GM19238 (cell line): ENCODE measurements around the gene TBC1D24.
"Not testable (repeated sequence)": the region's sequence is repeated elsewhere in the genome, so short reads cannot be mapped to it uniquely, and the experiment has no call there.

ENCODE experiments used
- DNase-seq: peaks from one replicate; pipeline ENCODE4 v3.0.0; 2011; ENCODE audit warnings: low spot score; ENCODE audit not compliant: insufficient read length

TBC1D24 gene

DNA sequence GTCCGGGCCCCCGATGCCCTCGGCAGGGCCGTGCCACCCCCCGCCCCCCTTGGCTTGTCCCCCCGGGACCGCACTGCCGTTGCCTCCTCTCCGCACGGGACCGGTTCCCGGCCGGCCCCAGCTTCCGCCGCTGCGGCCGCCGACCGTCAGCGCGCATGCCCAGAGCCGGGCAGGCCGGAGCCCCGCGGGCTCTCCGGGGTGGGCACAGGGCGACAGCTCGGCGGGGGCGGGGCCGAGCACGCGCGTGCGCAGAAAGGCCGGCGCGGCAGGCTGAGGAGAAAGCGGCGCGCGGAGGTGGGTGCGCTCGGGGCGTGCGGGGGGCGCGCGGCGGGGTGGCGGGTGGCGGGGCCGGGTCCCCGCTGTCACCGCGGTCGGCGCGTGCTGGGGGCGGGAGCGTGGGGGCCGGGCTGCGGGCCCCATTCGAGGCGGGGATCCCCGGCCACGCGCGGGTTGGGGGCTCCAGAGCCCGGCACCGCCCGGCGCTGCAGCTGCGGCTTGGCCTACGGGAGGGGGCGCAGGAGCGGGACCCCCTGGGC lies at the start of gene TBC1D24:
TSS of gene TBC1D24 (plus strand) at position 251 of the 536 bp plus-strand sequence. CDS start 21,022 bp downstream, outside the sequence.
- DNase-seq: peak; percentile 100

DNA sequence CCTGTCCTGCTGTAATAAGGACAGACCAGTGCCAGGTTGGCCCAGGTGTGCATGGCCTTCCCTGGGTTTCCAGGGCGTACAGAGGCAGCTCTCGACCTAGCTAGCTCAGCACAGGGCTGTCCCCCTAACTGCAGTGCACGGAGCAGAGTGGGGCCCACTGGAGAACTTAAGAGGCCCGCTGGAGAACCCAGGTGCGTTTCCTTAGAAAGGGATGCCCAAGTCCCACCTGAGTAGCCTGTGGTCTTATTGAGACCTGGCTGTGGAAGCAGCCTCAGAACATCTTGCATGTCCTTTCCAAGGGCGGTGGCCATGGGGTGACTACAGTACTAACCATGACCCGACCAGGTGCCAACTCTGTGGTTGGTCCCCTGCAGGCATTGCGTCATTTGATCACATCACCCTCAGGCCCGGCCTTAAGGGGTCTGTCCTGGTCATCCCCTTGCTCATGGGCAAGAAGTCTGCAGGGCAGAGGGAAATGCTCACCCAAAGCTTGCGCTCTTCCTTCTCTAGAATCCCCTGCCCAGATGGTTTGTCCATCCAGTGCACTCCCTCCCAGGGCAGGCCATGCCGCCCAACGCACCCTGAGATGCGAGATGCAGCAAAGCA lies 49.0 kb upstream of the TBC1D24 start:
- no peak for DNase-seq

DNA sequence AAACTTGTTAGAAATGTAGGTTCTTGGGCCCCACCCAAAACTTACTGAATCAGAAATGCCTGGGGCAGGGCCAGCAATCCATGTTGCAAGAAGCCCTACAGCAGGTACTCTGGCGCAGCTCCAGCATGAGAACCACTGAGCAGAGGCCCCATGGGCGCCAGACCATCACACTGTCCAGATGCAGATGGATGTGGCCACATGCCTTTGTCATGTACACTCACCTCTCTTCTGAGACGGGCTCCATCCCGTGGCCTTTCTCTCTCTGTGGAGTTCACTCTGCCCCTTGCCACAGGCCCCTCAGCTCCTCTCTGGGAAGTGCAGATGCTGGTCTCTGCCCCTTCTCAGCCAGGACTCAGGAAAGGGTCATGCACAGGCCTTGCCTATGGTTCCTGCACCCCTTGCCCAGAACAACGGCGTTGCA lies 48.0 kb upstream of the TBC1D24 start:
- no peak for DNase-seq

DNA sequence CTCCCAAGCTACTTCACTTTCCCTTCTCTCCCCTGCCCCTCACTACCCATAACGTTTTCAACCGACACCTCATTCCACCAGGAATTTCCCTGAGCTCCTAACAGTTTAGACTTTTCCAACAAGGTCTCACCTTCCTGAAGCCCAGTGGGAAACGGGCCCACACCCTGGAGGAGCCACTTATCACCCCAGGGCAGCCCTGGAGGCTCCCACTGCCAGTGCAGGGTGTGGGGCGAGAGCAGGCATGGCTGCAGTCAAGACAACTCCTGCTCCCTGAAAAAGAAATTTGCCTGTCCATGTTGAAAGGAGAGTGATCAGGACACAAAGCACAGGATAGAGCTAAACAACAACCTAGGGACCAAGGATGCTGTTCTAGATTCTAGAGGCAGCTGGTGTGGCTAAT lies 47.4 kb upstream of the TBC1D24 start:
- DNase-seq: no peak

DNA sequence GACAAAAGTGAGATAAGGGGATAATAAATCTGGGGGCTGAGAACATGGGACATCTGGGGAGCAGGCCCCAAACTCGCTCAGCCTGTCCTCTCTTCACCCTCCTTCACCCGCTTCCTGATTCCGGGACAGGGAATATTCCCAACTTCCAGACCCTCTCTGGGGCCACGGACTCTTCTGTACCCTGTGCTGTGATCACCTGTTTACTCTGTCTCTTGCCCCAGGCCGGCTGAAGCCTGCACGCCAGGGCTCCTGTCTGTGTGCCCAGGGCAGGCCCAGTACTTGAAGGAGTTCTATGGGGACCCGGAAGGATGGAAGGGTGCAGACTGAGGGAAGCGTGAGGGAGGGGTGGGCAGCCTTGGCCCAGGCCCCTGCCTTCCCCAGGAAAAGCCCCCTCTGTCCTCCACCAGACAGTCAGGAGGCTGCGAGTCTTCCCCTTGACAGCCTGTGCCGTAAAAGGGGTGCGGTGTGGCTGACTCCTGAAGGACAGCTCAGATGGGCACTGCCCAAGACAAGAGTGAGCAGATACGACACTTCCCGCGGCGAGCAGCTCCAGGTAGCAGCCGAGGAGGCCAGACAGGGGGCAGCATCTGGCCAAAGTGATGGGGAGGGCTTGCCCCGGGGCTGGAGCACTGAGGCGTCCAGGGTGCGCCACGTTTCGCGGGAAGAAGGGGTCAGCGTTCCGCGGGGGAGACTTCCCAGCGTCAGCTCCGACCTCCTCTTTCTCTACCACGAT lies 46.7 kb upstream of the TBC1D24 start:
- DNase-seq: peak; percentile 42

DNA sequence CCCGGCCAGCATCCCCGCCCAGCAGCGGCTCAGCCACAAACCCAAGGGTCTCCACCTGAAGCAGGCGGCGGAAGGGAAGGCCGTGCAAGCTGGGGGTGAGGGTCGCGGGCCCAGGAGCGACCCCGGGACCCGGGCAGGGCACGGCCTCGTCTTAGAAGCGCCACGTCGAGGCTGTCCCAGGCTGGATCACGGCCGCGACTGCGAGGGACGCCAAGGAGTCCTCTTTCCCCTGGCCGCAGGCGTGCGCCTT lies 46.2 kb upstream of the TBC1D24 start:
- DNase-seq: no peak

DNA sequence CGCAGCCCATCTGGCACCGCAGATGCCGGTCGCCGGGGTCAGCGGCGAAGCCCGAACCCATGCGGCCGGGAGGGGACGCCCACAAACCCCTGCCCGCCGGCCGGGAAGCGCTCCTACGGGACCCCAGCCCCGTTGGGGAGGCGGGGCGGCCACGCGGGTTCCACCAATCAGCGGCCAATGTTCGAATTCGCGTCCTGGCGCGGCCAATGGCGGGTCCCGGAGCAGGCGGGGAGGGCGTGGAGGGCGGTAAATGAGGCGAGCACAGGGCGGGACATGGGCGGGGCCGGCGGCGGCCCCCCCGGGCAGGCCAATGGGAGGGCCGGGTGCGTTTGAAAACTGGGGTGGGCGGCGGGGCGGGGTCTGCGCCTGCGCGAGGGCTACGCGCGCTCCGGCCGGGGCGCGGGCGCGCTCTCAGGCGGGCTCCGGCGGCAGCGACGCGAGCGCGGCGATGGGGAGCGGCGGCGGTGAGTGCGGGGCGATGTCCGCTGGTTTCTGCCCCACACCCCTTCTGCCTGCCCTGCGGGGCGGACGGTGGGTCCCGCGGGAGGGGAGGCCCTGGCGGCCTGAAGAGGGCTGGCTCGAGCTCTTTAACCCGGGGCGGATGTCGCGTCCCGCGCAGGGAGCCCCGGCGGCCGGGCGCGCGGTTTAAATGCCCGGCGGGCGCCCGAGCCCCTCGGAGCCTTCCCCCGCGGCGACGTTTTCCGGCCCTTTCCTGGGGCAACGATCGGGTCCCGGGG lies 45.7 kb upstream of the TBC1D24 start, which contains the start of gene CCNF:
TSS of gene CCNF (plus strand) at position 414 of the 737 bp plus-strand sequence. CDS start at position 449, 35 bp downstream.
- DNase-seq: peak; percentile 99

DNA sequence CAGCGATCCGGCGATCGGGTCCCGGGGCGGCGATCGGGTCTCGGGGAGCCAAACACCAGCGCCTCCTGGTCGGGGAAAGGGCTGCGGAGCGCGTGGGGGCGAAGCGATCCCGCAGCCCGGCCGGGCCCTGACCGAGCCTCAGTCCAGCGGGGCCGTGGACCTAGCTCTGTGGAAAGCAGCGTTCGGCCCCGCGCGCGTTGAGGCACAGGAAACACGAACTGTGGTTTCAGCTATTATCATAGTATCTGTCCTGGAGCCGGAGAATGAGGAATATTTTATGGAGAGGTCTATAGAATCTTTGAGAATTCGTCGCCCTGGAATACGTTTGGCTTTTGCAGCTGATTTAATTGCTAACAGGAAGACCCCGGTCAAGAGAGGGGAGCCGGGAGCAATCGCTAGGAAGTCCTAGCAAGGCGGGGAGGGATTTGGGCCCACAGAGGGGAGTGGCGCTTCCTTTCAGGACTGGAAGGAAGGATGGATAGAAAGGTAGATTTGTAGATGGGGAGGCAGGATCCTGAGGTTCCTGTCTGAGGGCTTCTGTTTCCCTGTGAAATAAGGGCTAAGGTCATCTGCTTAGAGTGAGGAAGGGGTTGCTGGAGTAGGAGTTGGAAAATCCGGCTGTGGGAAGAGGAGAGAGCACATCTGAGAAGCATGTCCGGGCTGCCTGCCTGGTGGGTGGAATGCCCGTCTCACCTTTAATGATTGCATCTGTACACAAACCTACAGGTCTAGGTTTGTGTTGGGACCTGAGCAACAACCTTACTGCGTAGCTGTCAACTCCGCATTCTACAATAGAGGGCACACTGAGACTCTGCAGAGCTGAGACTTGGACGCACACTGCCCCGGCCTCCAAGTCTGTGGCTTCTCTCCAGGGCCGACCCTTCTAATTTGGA lies 44.9 kb upstream of the TBC1D24 start:
- no peak for DNase-seq

DNA sequence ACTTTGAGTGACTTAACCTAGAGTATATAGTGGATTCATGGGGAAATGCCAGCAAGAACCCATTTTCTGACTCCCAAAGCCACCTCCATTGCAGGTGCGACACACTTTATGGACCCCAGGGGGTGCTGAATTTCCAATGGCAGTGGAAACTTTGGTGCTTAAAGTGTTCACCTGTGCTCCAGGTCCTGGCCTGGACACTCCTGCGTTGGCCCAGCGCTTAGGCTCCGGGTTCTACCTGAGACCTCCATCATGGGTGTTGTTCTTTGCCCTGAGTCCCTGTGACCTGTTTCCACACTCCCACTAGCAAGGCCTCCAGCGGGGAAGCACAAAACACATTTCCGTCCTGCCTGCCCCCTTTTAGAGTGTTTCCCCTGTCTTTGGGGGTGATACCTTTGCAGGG lies 42.6 kb upstream of the TBC1D24 start:
- no peak for DNase-seq

DNA sequence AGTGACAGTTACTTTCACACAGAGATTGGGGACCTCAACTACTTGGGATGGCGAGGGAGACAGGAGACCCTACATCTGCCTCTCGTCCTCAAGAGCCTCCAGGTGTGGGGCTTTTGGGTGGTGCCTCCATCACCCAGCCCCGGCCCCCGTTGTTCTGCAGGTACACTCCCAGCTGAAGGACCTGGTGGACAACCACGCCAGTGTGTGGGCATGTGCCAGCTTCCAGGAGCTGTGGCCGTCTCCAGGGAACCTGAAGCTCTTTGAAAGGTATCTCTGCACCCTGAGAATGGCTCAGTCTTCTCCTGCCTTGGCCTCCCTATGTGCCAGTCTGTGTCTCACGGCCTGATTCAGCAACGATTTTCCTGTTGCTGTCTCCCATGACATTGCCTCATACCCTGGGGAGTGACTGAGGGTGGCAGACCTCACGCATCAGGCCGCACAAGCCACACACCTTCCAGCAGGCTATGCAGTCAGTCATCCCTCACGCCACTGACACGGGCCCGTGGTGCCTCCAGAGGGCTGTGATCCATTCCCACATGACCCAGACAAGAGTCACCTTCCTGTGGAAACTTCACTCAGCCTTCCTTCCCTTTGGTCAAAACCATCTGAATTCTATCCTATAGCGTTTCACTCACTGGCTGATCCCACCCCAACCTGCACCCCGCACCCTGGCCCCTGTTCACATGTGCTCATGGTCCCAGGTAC lies 42.0 kb upstream of the TBC1D24 start:
- no peak for DNase-seq

DNA sequence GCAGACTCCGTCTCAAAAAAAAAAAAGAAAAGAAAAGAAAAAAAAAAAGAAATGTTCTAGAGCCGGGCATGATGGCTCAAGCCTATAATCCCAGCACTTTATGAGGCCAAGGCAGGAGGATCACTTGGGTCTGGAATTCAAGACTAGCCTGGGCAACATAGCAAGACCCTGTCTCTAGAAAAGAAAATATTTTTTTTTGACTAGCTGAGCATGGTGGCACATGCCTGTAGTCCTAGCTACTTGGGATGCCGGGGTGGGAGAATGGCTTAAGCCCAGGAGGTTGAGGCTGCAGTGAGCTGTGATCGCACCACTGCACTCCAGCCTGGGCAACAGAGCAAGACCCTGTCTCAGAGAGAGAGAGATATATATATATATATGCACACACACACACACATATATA lies 39.7 kb upstream of the TBC1D24 start:
- not testable (repeated sequence) for DNase-seq

DNA sequence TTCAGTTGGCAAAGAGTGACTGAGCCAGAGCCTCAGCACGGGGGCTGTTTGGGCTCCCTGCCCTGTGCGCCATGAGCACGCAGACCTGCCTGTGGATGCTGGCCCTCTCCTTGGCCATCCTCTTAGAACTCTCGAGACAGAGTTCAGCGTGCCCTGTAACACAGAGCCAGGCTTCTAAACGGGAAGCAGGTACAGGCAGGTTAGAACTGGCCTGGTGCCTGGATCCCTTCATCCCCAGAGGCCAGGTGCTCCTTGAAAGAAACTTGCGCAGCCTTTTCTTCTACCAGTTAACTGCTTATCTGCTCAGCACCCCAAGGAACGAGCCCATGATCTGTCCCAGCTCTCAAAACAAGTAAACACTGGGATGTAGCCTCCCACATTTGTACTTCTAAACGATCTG lies 38.8 kb upstream of the TBC1D24 start:
- no peak for DNase-seq

DNA sequence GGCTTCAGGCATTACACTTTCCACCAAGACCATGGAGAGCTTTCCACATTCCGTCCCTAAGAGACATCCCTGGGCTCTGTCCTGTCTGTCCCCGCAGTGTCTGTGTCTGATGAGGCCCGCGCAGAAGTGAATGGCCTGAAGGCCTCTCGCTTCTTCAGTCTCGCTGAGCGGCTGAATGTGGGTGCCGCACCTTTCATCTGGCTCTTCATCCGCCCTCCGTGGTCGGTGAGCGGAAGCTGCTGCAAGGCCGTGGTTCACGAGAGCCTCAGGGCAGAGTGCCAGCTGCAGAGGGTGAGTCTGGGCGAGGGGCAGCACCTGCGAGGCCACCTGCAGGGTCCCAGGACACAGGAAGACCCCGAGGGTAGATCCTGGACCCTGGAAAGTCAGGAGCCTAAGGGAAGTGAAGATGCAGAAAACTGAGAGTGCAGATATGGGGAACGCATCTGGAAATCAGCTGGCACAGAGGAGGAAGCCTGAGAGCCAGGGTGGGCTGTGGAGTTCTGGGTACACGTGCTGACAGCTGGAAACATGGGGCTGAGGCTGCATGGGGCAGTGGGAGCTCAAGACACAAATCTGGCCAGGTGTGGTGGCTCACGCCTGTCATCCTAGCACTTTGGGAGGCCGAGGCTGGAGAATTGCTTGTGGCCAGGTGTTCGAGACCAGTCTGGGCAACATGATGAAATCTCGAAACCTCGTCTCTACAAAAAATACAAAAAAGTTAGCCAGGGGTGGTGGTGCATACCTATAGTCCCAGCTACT lies 37.7 kb upstream of the TBC1D24 start:
- DNase-seq: no peak

DNA sequence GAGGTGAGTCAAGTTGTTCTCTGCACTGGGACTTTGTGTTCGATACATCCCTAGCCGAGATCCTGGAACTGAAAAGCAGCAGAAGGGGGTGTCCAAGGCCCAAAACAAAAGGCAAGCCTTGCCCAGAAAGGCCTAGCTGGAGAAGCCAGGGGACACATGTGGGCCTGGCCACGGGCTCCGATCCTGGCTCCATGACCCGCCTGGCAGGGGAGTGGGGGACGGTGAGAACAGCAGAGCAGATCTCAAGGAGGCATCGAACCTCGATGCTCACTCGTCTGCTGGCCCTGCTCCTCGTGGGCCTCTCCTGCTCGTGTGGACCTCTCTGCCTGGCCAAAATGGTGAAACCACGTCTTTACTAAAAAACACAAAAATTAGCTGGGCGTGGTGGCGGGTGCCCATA lies 36.8 kb upstream of the TBC1D24 start:
- DNase-seq: no peak

DNA sequence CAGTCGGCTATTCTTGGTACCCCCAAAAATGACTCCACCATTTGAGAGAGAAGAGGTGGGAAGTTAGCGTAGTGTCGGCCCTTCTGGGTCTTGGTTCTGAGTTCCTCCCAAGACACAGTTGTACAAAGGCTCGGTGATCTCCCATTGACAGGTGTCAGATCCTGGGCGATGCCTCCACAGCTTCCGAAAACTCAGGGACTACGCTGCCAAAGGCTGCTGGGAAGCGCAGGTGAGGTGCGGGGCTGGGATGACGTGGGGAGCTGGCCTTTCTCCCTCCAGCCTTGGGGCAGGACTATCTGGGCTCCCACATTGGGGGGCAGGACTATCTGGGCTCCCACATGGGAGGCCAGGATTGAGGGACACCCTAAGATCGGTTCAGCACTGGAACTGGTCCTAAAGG lies 35.3 kb upstream of the TBC1D24 start:
- DNase-seq: no peak

DNA sequence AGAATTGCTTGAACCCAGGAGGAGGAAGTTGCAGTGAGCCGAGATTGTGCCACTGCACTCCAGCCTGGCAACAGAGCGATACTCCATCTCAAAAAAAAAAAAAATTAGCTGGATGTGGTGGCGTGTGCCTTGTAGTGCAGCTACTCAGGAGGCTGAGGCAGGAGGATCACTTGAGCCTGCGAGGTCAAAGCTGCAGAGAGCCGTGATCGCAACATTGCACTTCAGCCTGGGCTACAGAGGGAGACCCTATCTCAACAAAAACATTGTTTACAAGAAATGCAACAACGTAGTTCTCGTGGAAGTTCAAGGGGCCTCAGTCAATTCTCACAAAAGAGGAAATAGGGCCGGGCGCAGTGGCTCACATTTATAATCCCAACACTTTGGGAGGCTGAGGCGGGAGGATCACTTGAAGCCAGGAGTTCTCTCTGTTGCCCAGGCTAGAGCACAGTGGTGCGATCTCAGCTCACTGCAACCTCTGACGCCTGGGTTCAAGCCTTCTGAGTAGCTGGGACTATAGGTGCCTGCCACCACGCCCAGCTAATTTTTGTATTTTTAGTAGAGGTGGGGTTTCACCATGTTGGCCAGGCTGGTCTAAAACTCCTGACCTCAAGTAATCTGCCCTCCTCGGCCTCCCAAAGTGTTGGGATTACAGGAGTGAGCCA lies 33.7 kb upstream of the TBC1D24 start:
- not testable (repeated sequence) for DNase-seq

DNA sequence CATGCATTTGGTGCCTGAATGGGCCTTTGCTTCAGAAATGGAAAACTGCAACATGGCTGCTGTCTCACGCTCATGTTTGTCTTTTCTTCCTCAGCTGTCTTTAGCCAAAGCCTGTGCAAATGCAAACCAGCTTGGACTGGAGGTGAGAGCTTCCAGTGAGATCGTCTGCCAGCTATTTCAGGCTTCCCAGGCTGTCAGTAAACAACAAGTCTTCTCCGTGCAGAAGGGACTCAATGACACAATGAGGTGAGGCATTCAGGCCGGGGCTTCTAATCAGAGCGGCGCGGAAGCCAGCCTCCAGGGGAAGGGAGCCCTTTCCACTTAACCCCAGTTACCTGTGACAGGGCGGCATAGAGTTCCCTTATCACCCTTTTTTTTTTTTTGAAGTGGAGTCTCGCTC lies 31.4 kb upstream of the TBC1D24 start:
- no peak for DNase-seq

DNA sequence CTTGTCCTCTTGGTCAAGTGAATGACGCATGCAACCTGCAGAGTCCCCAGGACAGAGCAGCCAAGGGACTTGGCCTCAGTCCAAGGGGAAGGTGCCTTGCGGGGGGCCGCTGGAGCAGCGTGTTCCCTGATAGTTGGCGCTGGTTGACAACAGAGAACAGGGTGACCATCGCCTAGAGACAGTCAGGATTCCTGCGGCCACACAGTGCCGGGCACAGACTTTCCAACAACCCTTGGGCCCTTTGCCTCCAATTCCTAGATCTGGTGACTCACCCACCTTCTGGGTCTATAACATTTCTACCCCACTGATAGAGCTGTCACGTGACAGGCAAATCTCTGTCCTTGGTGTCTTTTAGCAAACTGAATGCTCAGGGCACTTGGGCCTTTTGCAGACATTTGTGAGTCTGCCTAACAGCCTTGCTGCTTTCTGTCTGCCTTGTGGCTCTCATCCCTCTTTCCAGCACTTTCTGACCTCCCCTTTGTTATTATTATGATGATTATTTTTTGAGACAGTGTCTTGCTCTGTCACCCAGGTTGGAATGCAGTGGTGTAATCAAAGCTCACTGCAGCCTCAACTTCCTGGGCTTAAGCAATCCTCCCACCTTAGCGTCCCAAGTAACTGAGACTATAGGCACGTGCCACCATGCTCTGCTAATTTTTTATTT lies 26.9 kb upstream of the TBC1D24 start:
- DNase-seq: no peak

DNA sequence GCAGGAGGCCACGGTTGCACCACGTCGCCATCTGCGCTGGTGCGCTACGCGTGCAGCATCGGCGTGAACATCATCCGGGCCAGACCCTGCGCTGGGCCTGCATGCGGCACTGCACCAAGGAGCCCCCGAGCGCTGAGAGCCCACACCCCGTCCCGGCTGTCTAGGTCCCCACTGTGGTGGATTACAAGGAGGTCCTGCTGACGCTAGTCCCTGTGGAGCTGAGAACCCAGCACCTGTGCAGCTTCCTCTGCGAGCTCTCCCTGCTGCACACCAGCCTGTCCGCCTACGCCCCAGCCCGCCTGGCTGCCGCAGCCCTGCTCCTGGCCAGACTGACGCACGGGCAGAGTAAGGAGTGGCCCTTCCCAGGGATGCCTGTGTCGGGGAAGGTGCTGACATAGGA lies 25.8 kb upstream of the TBC1D24 start:
- DNase-seq: no peak
